KMS-11 (cell line): ENCODE results near the gene PURB.

Source experiments
- H2AFZ ChIP-seq: fragments of 200-600 bp; sonication (generic); 2 replicates; pipeline ENCODE4 v1.6.1; 2016; ENCODE audit warnings: antibody characterized with exemption, mixed run types, low read depth
- H3K27ac ChIP-seq: fragments of 200-600 bp; sonication (generic); 2 replicates; pipeline ENCODE4 v1.6.1; 2016; ENCODE audit warnings: mild to moderate bottlenecking, mixed run types
- H3K27me3 ChIP-seq: fragments of 200-600 bp; sonication (generic); 2 replicates; pipeline ENCODE4 v1.6.1; 2017; ENCODE audit warnings: mild to moderate bottlenecking, low read depth, mixed run types, moderate library complexity; ENCODE audit not compliant: insufficient read depth
- H3K36me3 ChIP-seq: fragments of 200-600 bp; sonication (generic); 2 replicates; pipeline ENCODE4 v1.6.1; 2017; ENCODE audit warnings: mild to moderate bottlenecking, mixed run types; ENCODE audit not compliant: insufficient read depth
- H3K4me1 ChIP-seq: fragments of 200-600 bp; sonication (generic); 2 replicates; pipeline ENCODE4 v1.6.1; 2016; ENCODE audit warnings: mild to moderate bottlenecking, low read depth, mixed run types; ENCODE audit not compliant: poor library complexity, severe bottlenecking
- H3K4me2 ChIP-seq: fragments of 200-600 bp; sonication (generic); 2 replicates; pipeline ENCODE4 v1.7.0; 2016; ENCODE audit warnings: mild to moderate bottlenecking, mixed run types
- H3K4me3 ChIP-seq: fragments of 200-600 bp; sonication (generic); IDR thresholded peaks from 2 replicates; pipeline ENCODE4 v1.6.1; 2017; ENCODE audit warnings: low read depth, low read length, mixed read lengths; ENCODE audit not compliant: insufficient read depth
- H3K79me2 ChIP-seq: fragments of 200-600 bp; sonication (generic); 2 replicates; pipeline ENCODE4 v1.6.1; 2016; ENCODE audit warnings: low read depth, mixed run types; ENCODE audit not compliant: insufficient read depth
- H3K9ac ChIP-seq: fragments of 200-600 bp; sonication (generic); 2 replicates; pipeline ENCODE4 v1.6.1; 2016; ENCODE audit warnings: mild to moderate bottlenecking, mixed run types
- H4K20me1 ChIP-seq: fragments of 200-600 bp; sonication (generic); 2 replicates; pipeline ENCODE4 v1.6.1; 2016; ENCODE audit warnings: mild to moderate bottlenecking, mixed run types; ENCODE audit not compliant: insufficient read depth
- TF ChIP-seq, protein P1 (sequence below): fragments of 200-600 bp; sonication (generic); conservative IDR thresholded peaks from 2 replicates; pipeline ENCODE4 v1.6.1; 2017; ENCODE audit warnings: low read depth, mild to moderate bottlenecking, antibody characterized with exemption, low read length, moderate library complexity, mixed read lengths

The PURB gene

DNA sequence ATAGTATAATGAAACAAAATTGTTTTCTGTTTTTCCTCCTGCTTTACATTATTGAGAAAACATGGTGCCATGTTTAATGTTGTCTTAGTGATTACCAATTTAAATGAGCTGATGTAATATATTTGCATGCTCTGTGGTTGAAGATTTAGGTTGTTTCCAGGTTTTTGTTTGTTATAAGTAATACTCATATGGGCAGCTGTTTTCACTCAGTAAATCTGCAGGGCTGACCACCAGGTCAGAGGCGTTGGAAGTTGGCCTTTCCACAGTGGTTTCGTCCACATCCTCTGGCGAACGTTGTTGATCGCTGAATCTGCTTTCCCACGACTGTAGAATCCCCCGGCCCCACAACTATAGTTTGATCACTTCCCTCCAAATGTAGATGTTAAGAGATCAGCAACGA lies 21.6 kb upstream of the PURB start:
- Histone ChIP-seq H3K9ac (no peak overlapping the region), H2AFZ (no peak overlapping the region), H3K27me3 (no peaks in the 10 kb centered on the region), H4K20me1 (no peaks in the 10 kb centered on the region), H3K36me3 (no peaks in the 10 kb centered on the region), H3K27ac (no peak overlapping the region), H3K4me3 (no peak overlapping the region), H3K4me1 (no peaks in the 10 kb centered on the region), H3K79me2 (no peaks in the 10 kb centered on the region), H3K4me2 (no peak overlapping the region)
- TF ChIP-seq, protein P1, sequence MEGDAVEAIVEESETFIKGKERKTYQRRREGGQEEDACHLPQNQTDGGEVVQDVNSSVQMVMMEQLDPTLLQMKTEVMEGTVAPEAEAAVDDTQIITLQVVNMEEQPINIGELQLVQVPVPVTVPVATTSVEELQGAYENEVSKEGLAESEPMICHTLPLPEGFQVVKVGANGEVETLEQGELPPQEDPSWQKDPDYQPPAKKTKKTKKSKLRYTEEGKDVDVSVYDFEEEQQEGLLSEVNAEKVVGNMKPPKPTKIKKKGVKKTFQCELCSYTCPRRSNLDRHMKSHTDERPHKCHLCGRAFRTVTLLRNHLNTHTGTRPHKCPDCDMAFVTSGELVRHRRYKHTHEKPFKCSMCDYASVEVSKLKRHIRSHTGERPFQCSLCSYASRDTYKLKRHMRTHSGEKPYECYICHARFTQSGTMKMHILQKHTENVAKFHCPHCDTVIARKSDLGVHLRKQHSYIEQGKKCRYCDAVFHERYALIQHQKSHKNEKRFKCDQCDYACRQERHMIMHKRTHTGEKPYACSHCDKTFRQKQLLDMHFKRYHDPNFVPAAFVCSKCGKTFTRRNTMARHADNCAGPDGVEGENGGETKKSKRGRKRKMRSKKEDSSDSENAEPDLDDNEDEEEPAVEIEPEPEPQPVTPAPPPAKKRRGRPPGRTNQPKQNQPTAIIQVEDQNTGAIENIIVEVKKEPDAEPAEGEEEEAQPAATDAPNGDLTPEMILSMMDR: no peak

DNA sequence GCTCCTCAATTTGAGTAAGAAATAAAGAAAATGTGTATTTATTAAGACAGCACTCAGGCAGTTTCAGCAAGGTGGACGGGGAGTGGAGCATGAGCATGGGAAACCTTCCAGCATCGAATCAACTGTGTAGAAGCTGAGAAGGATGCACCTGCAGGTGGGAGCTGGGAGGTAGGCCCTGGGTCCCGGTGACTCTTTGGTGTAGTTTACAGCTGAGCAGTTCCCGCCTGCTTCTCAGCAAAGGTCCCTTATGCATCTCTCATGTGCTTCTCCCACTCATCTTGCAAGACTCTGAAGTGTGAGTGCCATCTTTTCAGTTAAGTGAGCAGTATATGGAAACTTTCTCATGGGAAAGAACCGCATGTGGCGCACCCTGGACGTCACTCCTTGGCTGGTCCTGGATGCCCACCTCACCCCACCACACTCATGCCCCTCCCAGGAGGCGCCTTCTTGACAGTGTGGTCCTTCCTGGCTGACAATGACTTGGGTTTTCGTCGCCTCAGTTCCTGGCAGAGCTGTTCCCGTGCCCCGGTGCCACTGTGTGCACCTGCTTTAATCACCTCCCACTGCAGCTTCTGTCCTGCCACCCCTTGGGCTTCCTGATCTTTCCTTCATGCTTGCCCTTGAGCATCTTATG lies 19.8 kb upstream of the PURB start:
- H2AFZ ChIP-seq: no peak overlapping the region
- TF ChIP-seq, protein P1: no peak
- no peaks in the 10 kb centered on the region for H3K27me3 ChIP-seq
- no peak overlapping the region for H3K4me2 ChIP-seq
- no peak overlapping the region for H3K9ac ChIP-seq
- no peaks in the 10 kb centered on the region for H3K36me3 ChIP-seq
- H3K79me2 ChIP-seq: no peaks in the 10 kb centered on the region
- H3K27ac ChIP-seq: no peak overlapping the region
- H3K4me3 ChIP-seq: no peak overlapping the region
- no peaks in the 10 kb centered on the region for H4K20me1 ChIP-seq
- H3K4me1 ChIP-seq: no peaks in the 10 kb centered on the region

DNA sequence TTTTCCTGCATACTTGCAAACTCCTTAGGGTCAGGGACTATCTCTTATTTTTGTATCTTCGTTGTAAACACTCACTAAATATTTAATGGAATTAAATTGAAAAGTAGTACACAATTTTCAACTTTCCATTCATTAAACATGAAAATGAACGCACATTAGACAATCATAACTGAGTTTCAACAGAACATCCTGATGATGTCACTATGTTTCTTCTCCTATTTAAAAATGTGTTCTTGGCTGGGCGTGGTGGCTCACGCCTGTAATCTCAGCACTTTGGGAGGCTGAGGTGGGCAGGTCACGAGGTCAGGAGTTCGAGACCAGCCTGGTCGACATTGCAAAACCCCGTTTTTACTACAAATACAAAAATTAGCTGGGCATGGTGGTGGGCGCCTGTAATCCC lies 14.1 kb upstream of the PURB start:
- Histone ChIP-seq H4K20me1 (no peaks in the 10 kb centered on the region), H3K9ac (no peak overlapping the region), H3K27me3 (no peaks in the 10 kb centered on the region), H3K27ac (no peak overlapping the region), H2AFZ (no peak overlapping the region), H3K4me2 (no peak overlapping the region), H3K79me2 (no peaks in the 10 kb centered on the region), H3K4me1 (no peaks in the 10 kb centered on the region), H3K4me3 (no peak overlapping the region), H3K36me3 (no peaks in the 10 kb centered on the region)
- TF ChIP-seq, protein P1: no peak

DNA sequence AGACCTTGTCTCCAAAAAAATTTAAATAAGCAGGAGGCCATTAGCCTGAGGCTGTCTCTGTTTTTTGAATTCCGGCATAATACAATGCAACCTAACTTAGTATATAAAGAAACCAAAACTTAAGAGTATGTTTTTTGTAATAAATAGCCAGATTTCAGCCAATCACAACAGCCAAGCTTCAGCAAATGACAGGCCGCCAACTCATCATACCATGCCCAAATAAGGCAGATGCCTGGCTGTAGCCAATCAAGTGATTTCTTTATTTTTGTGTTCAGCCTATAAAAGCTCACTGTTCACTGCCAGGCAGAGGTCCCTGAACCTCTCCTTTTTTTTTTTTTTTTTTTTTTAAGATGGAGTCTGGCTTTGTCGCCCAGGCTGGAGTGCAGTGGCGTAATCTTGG lies 12.7 kb upstream of the PURB start:
- Histone ChIP-seq H3K27me3 (no peaks in the 10 kb centered on the region), H3K27ac (no peak overlapping the region), H4K20me1 (no peaks in the 10 kb centered on the region), H3K4me2 (no peak overlapping the region), H3K36me3 (no peaks in the 10 kb centered on the region), H3K4me3 (no peak overlapping the region), H3K79me2 (no peaks in the 10 kb centered on the region), H2AFZ (no peak overlapping the region), H3K9ac (no peak overlapping the region), H3K4me1 (no peaks in the 10 kb centered on the region)
- TF ChIP-seq, protein P1: no peak
